C4-2B (cell line): Measurements from ENCODE around the gene NAB1.

Experiments
- ZFX ChIP-seq: fragments of 450-650 bp; IDR thresholded peaks from 2 replicates; pipeline ENCODE4 v1.6.1; 2017
- TF ChIP-seq, protein P1 (sequence below): fragments of 450-650 bp; conservative IDR thresholded peaks from 2 replicates; pipeline ENCODE4 v1.5.1; 2017; ENCODE audit warnings: mild to moderate bottlenecking

DNA sequence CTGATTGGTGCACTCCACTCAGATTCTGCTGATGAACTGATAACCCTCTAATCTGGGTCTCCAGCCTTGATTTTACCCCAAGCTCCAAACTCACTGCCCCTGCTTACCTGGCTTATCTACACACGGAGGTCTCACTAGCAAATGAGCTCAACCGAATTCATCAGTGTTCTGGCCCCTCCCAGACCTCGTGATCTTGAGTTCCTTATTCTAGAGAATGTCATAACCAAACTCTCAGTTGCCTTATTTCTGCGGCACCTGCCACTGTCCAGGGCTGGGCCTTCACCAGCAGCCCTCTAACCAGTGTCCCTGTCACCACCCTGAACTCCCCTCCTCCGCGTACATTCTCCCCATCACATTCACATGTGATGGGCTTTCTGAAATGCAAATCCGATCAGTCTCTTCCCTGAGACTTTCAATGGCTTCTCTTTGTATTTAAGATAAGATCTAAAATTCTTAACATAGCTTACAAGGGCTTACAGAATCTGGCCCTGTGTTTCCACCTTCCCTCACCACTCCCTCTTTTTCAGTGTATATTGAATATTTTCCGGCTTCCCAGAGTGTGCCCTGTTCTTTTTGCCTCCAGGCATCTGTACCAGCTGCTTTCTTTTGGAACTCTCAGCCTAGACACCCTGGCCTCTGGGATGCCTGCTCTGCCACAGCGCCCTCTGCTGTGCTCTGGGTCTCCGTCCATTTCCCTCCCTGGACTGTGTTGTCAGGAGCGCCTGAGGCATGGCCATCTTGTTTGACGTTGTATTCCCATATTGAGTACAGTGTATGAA, 31.1 kb downstream of the NAB1 start:
- TF ChIP-seq, protein P1, sequence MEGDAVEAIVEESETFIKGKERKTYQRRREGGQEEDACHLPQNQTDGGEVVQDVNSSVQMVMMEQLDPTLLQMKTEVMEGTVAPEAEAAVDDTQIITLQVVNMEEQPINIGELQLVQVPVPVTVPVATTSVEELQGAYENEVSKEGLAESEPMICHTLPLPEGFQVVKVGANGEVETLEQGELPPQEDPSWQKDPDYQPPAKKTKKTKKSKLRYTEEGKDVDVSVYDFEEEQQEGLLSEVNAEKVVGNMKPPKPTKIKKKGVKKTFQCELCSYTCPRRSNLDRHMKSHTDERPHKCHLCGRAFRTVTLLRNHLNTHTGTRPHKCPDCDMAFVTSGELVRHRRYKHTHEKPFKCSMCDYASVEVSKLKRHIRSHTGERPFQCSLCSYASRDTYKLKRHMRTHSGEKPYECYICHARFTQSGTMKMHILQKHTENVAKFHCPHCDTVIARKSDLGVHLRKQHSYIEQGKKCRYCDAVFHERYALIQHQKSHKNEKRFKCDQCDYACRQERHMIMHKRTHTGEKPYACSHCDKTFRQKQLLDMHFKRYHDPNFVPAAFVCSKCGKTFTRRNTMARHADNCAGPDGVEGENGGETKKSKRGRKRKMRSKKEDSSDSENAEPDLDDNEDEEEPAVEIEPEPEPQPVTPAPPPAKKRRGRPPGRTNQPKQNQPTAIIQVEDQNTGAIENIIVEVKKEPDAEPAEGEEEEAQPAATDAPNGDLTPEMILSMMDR, result peak; percentile 67
- no peak for TF ChIP-seq ZFX
